SK-N-MC (cell line): ENCODE data around the gene SLC35F3.
"Not testable (repeated sequence)": the region's sequence is repeated elsewhere in the genome, so short reads cannot be mapped to it uniquely, and the experiment has no call there.

Experiments used
- DNase-seq: peaks from one replicate; pipeline ENCODE4 v3.0.0-alpha.2; 2011; ENCODE audit warnings: low read depth, low spot score
- H3K27ac ChIP-seq: fragments of 200-600 bp; sonication (generic); 2 replicates; pipeline ENCODE4 v1.5.1; 2016; ENCODE audit warnings: mixed run types
- H3K36me3 ChIP-seq: fragments of 200-600 bp; sonication (generic); 2 replicates; pipeline ENCODE4 v1.6.1; 2017; ENCODE audit warnings: antibody characterized with exemption, low read length, mixed read lengths; ENCODE audit not compliant: insufficient read depth
- H3K4me3 ChIP-seq: fragments of 200-600 bp; sonication (generic); 2 replicates; pipeline ENCODE4 v1.5.1; 2016
- H3K9ac ChIP-seq: fragments of 200-600 bp; sonication (generic); 2 replicates; pipeline ENCODE4 v1.8.0; 2017; ENCODE audit warnings: mixed run types, mixed read lengths; ENCODE audit not compliant: insufficient read length
- H3K9me3 ChIP-seq: fragments of 200-600 bp; sonication (generic); 2 replicates; pipeline ENCODE4 v1.6.1; 2017; ENCODE audit warnings: low read depth, mild to moderate bottlenecking, antibody characterized with exemption, low read length, moderate library complexity, mixed read lengths
- EZH2 ChIP-seq: fragments of 200-600 bp; sonication (generic); IDR thresholded peaks from one replicate; pipeline ENCODE4 v1.6.1; 2017; ENCODE audit warnings: antibody characterized with exemption
- FOXP2 ChIP-seq: optimal IDR thresholded peaks from 2 replicates; pipeline ENCODE3; 2011; ENCODE audit warnings: mild to moderate bottlenecking, moderate library complexity; ENCODE audit not compliant: insufficient read depth; ENCODE audit errors: extremely low read length, control extremely low read depth
- POLR2AphosphoS5 ChIP-seq: IDR thresholded peaks from 2 replicates; pipeline ENCODE4 v1.6.1; 2012; ENCODE audit warnings: mild to moderate bottlenecking, low read depth, low read length, borderline replicate concordance

SLC35F3 gene

DNA sequence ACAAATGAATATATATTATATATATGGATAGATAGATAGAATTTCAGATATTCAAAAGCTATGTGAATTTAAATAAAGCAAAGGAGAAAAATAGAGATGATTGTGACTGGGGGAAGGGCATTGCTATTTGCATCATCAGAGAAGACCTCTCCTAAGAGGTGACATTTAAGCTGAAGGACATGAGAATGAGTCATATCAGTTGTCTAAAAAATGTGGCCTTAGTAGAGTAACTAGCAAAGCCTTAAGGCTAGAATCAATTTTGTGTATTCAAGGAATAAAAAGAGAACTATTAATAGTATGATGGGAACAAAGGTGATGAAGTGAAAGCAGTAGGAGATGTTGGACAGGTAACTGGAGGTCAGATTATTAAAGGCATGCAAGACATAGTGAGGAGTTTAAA, 34.8 kb upstream of the SLC35F3 start:
- Histone ChIP-seq H3K4me3 (no peak overlapping the region), H3K27ac (no peak overlapping the region), H3K36me3 (no peaks in the 10 kb centered on the region), H3K9me3 (no peaks in the 10 kb centered on the region), H3K9ac (no peak overlapping the region)
- TF ChIP-seq FOXP2 (no peak), EZH2 (no peak), POLR2AphosphoS5 (no peak)
- no peak for DNase-seq

DNA sequence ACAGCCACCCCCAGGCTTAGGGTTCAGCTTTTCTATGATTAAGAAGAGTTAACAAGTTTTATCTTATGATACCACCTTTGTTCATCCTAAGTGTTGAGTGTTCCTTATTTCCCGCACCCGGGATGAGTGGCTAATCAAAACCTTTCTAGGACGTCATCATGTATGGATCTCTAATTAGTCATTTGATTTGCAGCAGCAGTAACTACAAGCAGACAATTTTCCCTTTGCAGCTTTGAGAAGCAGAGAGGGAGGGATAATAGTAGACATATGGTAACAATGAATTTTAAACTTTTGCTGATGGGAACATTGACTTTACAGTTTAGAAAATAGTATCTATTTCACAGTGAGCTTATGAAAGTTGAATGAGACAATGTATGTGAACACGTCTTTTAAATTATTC, 30.8 kb upstream of the SLC35F3 start:
- no peak overlapping the region for H3K4me3 ChIP-seq
- no peak for DNase-seq

DNA sequence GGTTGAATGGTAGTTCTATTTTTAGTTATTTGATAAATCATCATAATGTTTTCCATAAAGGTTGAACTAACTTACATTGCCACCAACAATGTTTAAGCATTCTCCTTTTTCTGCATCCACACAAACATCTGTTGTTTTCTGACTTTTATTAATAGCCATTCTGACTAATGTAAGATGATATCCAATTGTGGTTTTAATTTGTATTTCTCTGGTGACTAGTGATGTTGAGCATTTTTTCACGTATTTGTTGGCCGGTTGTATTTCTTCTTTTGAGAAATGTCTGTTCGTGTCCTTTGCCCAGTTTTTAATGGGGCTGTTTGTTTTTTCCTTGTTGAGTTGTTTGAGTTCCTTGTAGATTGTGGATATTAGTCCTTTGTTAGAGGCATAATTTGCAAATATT, 24.6 kb upstream of the SLC35F3 start:
- TF ChIP-seq EZH2 (no peak), POLR2AphosphoS5 (no peak), FOXP2 (no peak)
- no peak for DNase-seq

More for the DNA sequence above, 30.8 kb upstream of the SLC35F3 start:
- no peaks in the 10 kb centered on the region for H3K36me3 ChIP-seq
- no peak for TF ChIP-seq FOXP2
- H3K27ac ChIP-seq = no peak overlapping the region
- H3K9ac ChIP-seq = no peak overlapping the region
- no peaks in the 10 kb centered on the region for H3K9me3 ChIP-seq

DNA sequence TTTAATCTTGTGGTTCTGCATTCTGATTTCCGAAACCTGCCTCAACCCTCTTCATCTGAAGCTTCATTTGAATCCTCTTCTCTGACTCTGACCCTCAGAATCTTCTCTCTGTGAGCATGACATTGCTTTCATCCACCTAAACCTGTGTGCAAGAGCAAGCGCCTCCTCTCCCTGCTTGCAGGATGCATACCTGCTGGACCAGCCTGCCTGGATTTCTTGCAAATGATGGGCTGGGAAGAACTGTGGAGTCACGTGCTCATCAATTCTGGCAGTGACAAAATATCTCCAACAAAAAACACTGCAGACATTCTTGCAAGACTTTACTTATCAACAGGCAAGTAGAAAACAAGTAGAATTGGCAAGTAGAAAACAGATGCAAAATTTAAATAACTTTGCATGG, 20.8 kb upstream of the SLC35F3 start:
- H3K27ac ChIP-seq = no peak overlapping the region
- DNase-seq = no peak
- no peak overlapping the region for H3K9ac ChIP-seq
- H3K4me3 ChIP-seq = no peak overlapping the region
- no peak for TF ChIP-seq POLR2AphosphoS5
- TF ChIP-seq FOXP2 = no peak
- no peak for TF ChIP-seq EZH2
- no peaks in the 10 kb centered on the region for H3K9me3 ChIP-seq
- H3K36me3 ChIP-seq = no peaks in the 10 kb centered on the region

More for the DNA sequence above, 24.6 kb upstream of the SLC35F3 start:
- H3K4me3 ChIP-seq = no peak overlapping the region
- no peak overlapping the region for H3K27ac ChIP-seq
- H3K9me3 ChIP-seq = no peaks in the 10 kb centered on the region
- no peaks in the 10 kb centered on the region for H3K36me3 ChIP-seq
- H3K9ac ChIP-seq = no peak overlapping the region

DNA sequence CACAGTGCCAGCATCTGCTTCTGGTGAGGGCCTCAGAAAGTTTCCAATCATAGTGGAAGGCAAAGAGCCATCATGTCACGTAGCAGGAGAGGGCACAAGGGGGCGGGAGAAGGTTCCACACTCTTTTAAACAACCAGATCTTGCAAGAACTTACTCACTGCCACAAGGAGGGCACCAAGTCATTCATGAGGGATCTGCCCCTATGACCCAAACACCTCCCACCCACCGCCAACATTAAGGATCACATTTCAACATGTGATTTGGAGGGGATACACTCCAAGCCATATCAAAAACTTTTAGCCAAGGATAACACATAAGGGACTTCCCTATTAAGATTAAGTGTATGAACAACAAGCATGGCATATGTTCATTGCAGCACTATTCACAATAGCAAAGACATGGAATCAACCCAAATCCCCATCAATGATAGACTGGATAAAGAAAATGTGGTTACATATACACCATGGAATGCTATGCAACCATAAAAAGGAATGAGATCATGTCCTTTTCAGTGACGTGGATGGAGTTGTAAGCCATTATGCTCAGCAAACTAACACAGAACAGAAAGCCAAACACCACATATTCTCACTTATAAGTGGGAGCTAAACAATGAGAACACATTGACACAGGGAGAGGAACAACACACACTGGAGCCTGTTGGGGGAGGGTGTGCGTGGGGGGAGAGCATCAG, 19.9 kb upstream of the SLC35F3 start:
- H3K27ac ChIP-seq = no peak overlapping the region
- no peaks in the 10 kb centered on the region for H3K36me3 ChIP-seq
- no peak overlapping the region for H3K9ac ChIP-seq
- TF ChIP-seq POLR2AphosphoS5 (no peak), EZH2 (no peak)
- H3K9me3 ChIP-seq = no peaks in the 10 kb centered on the region
- H3K4me3 ChIP-seq = no peak overlapping the region
- no peak for DNase-seq

DNA sequence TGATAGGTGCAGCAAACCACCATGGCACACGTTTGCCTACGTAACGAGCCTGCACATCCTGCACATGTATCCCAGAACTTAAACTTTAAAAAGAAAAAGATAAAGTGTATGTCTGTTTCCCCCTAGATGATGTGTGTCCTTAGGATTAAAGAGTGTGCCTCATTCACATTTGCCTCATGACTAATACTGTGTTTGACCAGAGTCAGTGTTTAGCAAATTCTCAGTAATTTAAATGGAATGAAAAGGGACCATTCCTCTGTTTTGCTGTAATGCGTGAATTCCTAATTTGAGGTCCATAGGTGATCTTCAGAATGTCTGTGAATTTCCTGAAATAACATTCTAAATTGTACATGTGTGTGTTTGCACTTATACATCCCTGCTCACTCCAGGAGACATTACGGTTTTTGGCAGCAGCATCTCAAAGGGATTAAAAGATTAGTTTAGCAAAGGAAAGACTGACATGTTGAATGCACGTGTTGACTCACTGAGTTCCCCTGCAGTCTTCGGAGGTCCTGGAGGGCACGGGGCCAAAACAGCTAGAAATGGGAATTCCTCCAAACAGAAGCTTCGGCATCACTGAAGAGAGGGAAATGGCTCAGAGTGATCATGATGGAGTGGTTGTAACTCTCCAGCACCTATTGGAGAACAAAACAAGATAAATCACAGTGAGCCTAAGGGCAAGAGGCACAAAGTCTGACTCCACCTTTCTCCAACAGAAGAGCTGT, 19.1 kb upstream of the SLC35F3 start:
- Histone ChIP-seq H3K9ac (no peak overlapping the region), H3K4me3 (no peak overlapping the region), H3K27ac (no peak overlapping the region), H3K36me3 (no peaks in the 10 kb centered on the region), H3K9me3 (no peaks in the 10 kb centered on the region)
- DNase-seq = no peak
- TF ChIP-seq FOXP2 = no peak
- TF ChIP-seq EZH2 = no peak
- no peak for TF ChIP-seq POLR2AphosphoS5

DNA sequence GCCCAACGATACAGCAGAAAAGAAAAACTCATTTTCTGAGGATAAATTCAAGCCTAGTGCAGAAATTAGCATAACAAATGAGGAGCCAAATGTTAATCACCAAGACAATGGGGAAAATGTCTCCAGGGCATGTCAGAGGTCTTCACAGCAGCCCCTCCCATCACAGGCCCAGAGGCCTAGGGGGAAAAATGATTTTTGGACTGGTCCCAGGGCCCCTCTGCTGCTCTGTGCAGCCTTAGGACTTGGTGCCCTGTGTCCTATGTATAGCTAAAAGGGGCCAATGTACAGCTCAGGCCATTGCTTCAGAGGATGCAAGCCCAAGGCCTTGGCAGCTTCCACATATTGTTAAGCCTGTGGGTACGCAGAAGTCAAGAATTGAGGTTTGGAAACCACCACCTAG, 13.3 kb upstream of the SLC35F3 start:
- not testable (repeated sequence) for H3K9me3 ChIP-seq, H3K4me3 ChIP-seq, DNase-seq, H3K9ac ChIP-seq, H3K36me3 ChIP-seq, H3K27ac ChIP-seq

DNA sequence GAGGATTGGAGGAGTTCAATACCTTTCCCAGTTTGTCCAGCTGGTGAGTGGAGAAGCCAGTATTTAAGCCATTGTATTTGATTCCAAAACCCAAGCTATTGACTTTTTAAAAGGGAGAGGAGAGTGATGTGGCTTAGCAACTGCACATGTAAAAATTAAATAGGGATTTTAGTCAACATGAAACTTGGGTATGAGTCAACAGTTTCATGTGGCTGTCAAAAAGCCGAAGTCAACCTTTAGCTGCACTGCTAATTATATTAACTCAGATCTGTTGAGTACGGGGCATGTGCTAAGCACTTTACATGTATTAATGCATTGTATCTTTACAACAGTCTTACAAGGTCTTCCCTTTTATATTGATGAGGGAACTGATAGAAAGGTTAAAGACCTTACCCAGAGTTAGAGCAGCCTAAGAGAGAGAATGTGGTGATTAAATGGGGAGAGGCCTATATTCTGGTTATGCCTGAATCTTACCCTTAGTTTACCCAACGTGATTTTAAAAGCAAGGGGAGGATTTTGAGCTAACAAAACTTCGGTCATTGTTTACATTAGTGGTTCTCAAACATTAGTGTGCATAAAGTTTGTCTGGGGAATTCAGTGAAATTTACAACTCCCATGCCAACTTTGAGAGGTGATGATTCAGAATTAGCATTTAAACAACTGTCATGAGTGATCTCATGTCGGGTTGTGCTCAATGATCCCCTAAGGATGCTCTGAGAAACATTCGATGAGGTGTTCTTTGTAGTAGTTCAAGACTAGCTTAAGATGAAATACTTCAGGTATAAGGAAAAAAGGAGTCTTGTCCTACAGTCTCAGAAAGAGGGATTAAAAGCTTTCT, 6.9 kb upstream of the SLC35F3 start:
- Histone ChIP-seq H3K9me3 (no peaks in the 10 kb centered on the region), H3K4me3 (no peak overlapping the region), H3K27ac (no peak overlapping the region), H3K36me3 (no peaks in the 10 kb centered on the region), H3K9ac (no peak overlapping the region)
- no peak for DNase-seq
- no peak for TF ChIP-seq EZH2
- no peak for TF ChIP-seq POLR2AphosphoS5
- no peak for TF ChIP-seq FOXP2
